Sigmoid colon (tissue), 4 donors: Measurements from ENCODE around the gene SULT4A1.

Experiments
- CTCF ChIP-seq, 4 experiments: fragments of 450-650 bp in 3 of 4; fragments of 200-600 bp in 1 of 4; IDR thresholded peaks; one replicate each; pipeline ENCODE4 v1.5.1; 2016 to 2019; ENCODE audit warnings: antibody characterized with exemption in 4 of 4, mild to moderate bottlenecking in 3 of 4, moderate library complexity in 2 of 4
- EP300 ChIP-seq, 4 donors: sonication (generic); formaldehyde crosslinking; IDR thresholded peaks; one replicate each; pipeline ENCODE4 v1.6.1; 2017; ENCODE audit warnings: antibody characterized with exemption in 4 of 4
- POLR2A ChIP-seq, 2 donors: fragments of 450-650 bp; IDR thresholded peaks; one replicate each; pipeline ENCODE4 v1.6.1; 2016; ENCODE audit warnings: antibody characterized with exemption in 2 of 2, mild to moderate bottlenecking in 2 of 2, moderate library complexity in 2 of 2
- POLR2AphosphoS5 ChIP-seq, 4 donors: sonication (generic); formaldehyde crosslinking; IDR thresholded peaks; one replicate each; pipeline ENCODE4 v1.6.1; 2017; ENCODE audit warnings: antibody characterized with exemption in 4 of 4

GRCh38 chr22:43814264-43814663 is 48.0 kb downstream of the SULT4A1 start:
- TF ChIP-seq CTCF (IDR thresholded peaks at IDR 0.05), result no peak
- TF ChIP-seq POLR2AphosphoS5 (IDR thresholded peaks at IDR 0.05), result no peak
- no peak for TF ChIP-seq POLR2A (IDR thresholded peaks at IDR 0.05)
- no peak for TF ChIP-seq EP300 (IDR thresholded peaks at IDR 0.05)
